ENCODE results near the gene MAPT.

Gene MAPT

DNA sequence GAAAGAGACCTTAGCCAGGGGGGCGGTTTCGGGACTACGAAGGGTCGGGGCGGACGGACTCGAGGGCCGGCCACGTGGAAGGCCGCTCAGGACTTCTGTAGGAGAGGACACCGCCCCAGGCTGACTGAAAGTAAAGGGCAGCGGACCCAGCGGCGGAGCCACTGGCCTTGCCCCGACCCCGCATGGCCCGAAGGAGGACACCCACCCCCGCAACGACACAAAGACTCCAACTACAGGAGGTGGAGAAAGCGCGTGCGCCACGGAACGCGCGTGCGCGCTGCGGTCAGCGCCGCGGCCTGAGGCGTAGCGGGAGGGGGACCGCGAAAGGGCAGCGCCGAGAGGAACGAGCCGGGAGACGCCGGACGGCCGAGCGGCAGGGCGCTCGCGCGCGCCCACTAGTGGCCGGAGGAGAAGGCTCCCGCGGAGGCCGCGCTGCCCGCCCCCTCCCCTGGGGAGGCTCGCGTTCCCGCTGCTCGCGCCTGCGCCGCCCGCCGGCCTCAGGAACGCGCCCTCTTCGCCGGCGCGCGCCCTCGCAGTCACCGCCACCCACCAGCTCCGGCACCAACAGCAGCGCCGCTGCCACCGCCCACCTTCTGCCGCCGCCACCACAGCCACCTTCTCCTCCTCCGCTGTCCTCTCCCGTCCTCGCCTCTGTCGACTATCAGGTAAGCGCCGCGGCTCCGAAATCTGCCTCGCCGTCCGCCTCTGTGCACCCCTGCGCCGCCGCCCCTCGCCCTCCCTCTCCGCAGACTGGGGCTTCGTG, at the start of gene MAPT:
Gene MAPT, plus strand, starts transcription at position 533 of the 763 bp plus-strand sequence. CDS start 67,784 bp downstream, outside the sequence.
- DNase-seq (ENCODE audit: low spot score) = peak; percentile 93

DNA sequence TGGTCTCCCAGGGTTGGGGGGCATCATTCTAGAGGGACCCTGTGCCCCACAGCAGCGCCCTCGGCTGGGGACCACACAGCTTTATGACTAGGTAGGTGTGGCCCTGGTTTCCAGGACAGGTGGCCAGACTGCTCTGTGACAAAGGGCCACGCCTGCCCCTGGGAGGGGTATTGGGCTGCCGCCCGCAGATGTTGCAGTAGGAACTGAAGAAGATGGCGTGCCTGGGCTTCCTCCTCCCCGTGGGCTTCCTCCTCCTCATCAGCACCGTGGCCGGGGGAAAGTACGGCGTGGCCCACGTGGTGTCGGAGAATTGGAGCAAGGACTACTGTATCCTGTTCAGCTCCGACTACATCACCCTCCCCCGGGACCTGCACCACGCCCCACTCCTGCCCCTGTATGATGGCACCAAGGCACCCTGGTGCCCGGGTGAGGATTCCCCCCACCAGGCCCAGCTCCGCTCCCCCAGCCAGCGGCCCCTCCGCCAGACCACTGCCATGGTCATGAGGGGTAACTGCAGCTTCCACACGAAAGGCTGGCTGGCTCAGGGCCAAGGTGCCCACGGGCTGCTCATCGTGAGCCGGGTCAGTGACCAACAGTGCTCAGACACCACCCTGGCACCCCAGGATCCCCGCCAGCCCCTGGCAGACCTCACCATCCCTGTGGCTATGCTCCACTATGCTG, 49.5 kb upstream of the MAPT start, which contains the start of gene SPPL2C:
Gene SPPL2C, plus strand, starts transcription at position 187 of the 681 bp plus-strand sequence. Its CDS starts 26 bp downstream, at position 213.
- DNase-seq (ENCODE audit: low spot score) = no peak

DNA sequence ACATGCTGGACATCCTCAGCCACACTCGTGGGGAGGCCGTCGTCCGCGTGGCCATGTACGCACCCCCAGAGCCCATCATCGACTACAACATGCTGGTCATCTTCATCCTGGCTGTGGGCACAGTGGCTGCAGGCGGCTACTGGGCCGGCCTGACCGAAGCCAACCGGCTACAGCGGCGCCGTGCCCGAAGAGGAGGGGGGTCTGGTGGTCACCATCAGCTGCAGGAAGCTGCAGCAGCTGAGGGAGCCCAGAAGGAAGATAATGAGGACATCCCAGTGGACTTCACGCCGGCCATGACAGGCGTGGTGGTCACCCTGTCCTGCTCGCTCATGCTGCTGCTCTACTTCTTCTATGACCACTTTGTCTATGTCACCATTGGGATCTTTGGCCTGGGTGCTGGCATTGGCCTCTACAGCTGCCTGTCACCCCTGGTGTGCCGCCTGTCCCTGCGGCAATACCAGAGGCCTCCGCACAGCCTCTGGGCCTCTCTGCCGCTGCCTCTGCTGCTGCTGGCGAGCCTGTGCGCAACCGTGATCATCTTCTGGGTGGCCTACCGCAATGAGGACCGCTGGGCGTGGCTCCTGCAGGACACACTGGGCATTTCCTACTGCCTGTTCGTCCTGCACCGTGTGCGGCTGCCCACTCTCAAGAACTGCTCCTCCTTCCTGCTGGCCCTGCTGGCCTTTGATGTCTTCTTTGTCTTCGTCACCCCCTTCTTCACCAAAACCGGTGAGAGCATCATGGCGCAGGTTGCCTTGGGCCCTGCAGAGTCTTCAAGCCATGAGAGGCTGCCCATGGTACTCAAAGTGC, 48.8 kb upstream of the MAPT start:
- DNase-seq (ENCODE audit: low spot score) = no peak

DNA sequence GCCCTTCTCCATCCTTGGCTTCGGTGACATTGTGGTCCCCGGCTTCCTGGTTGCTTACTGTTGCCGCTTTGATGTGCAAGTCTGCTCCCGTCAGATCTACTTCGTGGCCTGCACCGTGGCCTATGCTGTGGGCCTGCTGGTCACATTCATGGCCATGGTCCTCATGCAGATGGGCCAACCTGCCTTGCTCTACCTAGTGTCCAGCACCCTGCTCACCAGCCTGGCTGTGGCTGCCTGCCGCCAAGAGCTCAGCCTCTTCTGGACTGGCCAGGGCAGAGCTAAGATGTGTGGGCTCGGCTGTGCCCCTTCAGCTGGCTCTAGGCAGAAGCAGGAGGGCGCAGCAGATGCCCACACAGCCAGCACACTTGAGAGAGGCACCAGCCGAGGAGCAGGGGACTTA, 48.1 kb upstream of the MAPT start:
- no peak for DNase-seq (ENCODE audit: low spot score)

GRCh38 chr17:45846646-45847045, 47.7 kb upstream of the MAPT start:
- no peak for DNase-seq (ENCODE audit: low spot score)

DNA sequence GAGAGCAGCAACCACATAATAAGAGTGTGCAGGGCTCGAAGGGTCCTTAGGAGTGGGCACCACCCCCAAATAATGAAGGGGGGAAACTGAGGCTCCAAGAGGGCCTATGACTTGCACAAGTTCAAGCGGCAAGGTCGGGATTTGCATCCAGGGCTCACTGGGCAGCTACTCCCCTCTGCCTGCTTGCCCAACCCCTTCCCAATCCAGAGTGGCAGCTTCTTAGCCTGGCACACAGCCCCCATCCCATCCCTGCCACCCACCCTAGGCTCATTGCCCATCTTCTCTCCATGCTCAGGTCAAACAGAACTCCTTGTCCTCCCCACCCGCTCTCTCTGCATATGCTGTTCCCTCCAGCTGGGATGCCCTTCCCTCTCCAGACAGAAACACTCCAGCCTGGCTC, 47.3 kb upstream of the MAPT start:
- DNase-seq (ENCODE audit: low spot score) = no peak

GRCh38 chr17:45847747-45848146, 46.6 kb upstream of the MAPT start:
- no peak for DNase-seq (ENCODE audit: low spot score)

GRCh38 chr17:45848405-45848804, 45.9 kb upstream of the MAPT start:
- DNase-seq (ENCODE audit: low spot score) = no peak

DNA sequence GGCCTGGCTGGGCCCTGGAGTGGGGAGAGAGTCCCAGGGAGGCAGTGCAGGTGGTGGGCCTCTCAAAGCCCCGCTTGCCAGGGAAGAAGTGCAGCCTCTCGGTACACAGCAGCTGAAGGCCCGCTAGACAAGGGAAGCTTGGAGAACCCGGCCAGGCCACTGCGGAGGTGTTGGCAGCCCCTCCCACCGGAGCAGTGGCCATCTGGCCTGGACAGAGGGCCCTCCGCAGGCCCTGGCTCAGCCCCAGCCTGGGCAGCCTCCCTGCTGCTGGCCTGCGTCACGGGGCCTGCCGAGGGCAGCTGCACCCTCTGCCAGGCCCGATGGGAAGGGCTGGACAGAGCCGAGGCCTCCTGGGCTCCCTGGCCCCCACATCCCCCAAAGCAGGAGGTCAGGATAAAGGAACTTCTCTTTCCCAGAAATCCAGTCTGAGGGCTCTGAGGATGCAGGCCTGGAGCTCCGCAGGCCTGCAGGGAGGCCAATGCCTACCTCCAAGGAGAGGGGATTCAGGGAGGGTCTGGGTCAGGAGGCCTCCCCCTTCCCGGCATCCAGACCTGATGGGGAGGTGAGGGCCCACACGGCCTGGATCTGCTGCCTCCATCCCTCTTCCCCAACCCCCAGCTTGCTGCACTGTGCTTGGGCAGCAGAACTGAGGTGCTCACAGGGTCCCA, 45.4 kb upstream of the MAPT start:
- no peak for DNase-seq (ENCODE audit: low spot score)

DNA sequence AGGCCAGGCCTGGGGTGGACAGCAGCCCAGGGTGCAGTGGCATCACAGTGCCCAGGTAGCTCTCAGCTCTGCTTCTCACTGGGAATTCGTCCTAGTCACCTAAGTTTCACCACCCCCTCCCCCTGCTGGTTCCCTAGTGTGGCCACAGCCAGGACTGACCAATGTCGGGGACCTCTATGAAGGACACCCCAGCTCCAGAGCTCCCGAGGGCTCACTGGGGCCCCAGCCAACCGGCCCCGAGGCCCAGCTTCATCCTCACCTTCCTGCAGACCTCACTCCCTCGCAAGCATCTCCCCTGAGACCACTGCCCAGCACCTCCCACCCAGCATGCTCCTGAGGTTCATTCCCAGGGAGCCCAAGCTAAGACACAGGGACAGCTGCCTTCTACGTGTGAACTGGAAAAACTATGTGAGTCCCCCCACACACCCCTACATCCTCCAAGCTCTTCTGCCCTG, 44.8 kb upstream of the MAPT start:
- no peak for DNase-seq (ENCODE audit: low spot score)

DNA sequence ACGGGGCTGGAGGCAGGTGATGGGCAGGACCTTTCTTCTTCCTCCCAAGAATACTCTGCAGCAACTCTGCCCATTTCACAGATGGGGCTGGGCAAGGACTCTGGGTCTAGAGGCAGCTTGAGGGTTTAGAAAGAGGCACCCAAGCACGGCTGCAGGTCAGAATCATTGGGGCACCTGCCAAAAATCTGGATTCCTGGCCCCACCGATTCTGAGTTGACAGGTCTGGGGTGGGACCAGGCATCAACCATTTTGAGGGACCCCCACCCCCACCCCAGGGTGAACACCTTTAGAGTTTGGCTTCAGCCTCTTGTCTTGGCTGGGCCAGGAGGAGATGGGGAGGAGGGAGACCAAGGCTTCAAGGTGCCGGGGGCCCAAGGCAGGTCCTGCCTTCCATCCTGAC, 44.3 kb upstream of the MAPT start:
- DNase-seq (ENCODE audit: low spot score) = no peak

- DNase-seq (ENCODE audit: low spot score) = no peak
Measured at GRCh38 chr17:45850468-45850867, 43.9 kb upstream of the MAPT start.

DNA sequence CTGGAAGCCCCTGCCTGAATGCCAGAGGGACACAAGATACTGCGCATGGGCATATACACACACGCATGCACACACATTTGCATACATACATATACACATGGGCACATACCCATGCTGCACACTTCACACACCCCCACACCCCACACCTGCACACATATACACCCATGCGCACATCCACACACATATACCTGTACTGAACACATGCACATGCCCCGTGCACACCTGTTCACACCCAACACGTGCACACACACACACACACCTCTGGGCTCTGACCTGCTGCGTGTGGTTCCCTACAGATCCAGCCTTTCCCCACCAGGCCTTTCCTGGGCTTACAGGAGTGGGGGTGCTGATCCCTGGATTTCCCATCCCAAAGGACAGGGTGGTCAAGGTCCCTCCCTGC, 43.3 kb upstream of the MAPT start:
- no peak for DNase-seq (ENCODE audit: low spot score)

DNA sequence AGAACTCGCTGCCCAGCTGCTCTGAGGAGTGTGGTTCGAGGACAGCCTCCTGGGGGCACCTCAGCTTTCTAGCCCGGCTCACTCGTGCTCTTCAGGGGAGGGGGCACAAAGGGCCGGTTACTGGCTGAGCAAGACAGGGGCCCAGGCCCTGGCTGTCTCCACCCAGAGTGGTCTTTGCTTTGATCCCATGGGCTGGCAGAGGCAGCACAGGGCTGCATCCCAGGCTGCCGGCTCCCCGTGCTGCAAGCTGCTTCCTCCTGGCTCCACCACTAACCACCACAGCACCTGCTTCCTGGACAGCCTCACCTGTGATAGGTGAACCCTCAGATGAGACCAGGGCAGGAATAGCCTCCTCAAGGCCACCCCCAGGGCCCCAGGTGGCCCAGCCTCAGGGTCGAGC, 42.9 kb upstream of the MAPT start:
- DNase-seq (ENCODE audit: low spot score) = no peak

DNA sequence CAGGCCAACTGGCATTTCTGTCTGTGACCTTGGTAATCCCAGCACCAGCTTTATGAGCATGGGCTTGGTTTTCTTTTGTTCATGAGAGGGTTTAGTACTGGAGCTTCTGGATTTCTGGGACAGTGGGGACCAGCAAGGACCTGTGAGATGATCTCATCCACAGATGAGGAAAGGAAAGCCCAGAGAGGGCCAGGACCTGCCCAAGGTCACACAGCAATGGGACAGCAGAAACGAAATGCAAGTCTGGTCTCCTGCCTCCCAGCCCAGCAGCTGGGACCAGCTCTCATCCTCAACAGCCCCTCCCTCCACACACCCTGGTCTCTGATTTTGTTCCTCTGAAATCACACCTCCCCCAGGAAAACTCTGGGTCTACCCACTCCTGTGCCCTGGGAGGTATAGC, 42.5 kb upstream of the MAPT start:
- DNase-seq (ENCODE audit: low spot score) = no peak

GRCh38 chr17:45852535-45853297, 41.6 kb upstream of the MAPT start:
- peak; percentile 57 for DNase-seq (ENCODE audit: low spot score)

GRCh38 chr17:45854209-45854608, 40.1 kb upstream of the MAPT start:
- no peak for DNase-seq (ENCODE audit: low spot score)

DNA sequence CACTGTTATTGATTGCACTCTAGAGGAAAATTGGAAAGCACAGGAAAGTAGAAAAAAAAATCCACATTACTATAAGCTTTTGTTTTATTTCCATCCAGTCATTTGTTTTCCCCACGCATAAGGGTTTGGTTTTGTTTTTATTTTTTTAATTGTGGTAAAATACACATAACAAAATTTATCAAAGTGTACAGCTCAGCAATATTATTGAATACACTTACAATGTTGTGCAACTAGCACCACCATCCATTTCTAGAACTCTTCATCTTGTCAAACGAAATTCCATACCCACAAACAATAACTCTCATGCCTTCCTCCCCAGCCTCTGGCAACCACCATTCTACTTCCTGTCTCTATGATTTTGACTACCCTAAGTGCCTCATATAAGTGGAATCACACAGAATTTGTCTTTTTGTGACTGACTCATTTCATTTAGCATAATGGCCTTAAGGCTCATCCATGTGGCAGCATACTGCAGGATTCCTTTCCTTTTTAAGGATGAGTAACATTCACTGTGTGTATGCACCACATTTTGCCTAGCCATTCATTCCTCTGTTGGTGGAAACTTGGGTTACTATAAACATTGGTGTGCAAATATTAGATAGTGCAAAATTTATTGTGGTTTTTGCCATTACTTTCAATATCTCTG, 38.5 kb upstream of the MAPT start:
- no peak for DNase-seq (ENCODE audit: low spot score)

GRCh38 chr17:45857977-45858708, 36.2 kb upstream of the MAPT start:
- DNase-seq (ENCODE audit: low spot score) = no peak

GRCh38 chr17:45861165-45861564, 33.2 kb upstream of the MAPT start:
- no peak for DNase-seq (ENCODE audit: low spot score)

Measured in hepatic stellate cell (primary cell).